ENCODE measurements around the gene NUDT7.

- TF ChIP-seq CTCF (IDR thresholded peaks at IDR 0.05) (no peak), POLR2A (IDR thresholded peaks at IDR 0.05) (no peak), POLR2AphosphoS5 (IDR thresholded peaks at IDR 0.05; ENCODE audit: insufficient read depth in 1 of 2, low read depth in 1 of 2) (no peak)
Observed at GRCh38 chr16:77790009-77790372, 67.7 kb downstream of the NUDT7 start.
